HG02885 (cell line): ENCODE measurements around the gene TNNI3K.

Experiments
- ATAC-seq: cut with Tn5 transposase; IDR thresholded peaks from one replicate; pipeline ENCODE4 v1.9.1; 2021; ENCODE audit warnings: mild to moderate bottlenecking; ENCODE audit not compliant: unreplicated experiment, poor library complexity

The TNNI3K gene

DNA sequence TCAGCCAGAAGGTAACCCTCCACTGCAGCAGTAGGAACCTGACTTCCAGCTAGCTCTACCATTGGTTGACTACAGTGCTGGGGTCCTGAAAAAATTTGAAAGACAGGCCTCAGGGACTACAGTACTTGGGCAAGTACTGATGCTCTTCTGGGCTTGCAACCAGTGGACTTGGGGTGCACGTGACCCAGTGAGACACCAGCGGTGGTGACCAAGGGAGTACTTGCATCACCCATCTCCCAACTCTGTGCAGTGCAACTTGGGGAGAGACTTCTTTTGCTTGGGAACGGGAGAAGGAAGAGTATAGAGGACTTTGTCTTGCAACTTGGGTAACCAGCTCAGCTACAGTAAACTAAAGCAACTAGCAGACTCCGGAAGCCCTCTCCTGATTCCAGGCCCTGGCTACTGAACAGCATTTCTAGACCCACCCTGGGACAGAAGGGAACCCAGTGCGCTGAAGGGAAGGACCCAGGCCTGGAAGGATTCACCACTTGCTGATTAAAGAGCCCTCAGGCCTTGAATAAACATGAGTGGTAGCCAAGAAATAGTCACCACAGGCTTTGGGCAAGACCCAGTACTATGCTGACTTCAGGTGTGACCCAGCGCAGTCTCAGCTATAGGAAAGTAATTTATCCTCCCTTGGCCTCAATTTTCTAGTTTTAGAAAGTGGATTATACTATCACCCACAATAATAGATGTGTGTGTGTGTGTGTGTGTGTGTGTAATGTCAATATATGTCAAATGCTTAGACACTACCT, 45.6 kb downstream of the TNNI3K start:
- no peak for ATAC-seq

DNA sequence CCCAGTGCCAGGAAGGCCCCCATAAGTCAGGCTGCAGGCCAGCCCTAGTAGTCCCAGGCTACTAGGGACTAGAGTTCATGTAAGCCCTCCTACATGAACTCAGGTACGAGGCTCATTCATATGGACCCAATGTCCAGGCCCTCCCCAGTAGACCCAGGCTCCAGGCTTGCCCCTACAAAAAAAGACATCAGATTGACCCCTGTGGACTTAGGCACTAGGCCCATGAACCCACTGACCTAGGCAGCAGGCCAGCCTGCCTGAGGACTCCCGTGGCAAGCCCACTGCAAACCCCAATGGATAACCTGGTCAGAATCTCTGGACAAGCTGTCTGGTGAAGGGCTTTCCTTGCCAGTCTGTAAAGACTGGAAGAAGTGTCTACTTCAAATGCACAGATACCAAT, 51.2 kb downstream of the TNNI3K start:
- no peak for ATAC-seq

DNA sequence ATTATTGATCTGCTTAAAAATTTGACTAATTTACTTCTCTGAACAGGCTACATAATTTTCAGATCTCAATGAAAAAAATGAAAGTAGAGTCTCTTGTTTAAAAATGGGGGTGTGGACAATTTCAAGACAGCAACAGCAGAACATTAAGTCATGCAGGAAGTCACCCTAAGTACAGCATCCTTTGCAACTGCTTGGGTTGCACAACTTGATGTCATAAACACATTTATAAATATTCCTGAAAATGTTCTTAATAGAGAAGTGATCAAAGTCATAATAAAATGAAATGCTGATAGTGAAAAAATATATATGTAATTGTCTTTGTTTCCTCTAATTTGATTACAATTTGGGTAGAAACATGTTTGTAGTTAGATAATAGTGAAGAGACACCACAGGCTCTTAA, 79.3 kb downstream of the TNNI3K start:
- no peak for ATAC-seq

DNA sequence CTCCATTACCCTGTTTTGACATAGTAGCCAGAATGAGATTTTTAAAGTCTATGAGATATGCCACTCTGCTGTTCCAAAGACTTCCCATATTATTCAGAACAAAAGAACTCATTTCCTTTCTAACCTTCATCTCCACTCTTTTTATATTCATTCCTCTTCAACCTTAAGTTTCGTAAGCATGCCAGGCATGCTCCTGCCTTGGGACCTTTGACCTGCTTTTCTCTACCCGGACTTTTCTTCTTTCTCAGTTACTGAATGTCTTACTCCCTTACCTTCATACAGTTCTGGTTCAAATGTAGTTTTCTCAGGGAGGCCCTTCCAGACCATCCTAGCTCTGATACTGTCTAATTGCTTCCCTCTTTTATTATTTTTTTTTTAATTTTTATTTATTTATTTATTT, 81.1 kb downstream of the TNNI3K start:
- ATAC-seq, result no peak

DNA sequence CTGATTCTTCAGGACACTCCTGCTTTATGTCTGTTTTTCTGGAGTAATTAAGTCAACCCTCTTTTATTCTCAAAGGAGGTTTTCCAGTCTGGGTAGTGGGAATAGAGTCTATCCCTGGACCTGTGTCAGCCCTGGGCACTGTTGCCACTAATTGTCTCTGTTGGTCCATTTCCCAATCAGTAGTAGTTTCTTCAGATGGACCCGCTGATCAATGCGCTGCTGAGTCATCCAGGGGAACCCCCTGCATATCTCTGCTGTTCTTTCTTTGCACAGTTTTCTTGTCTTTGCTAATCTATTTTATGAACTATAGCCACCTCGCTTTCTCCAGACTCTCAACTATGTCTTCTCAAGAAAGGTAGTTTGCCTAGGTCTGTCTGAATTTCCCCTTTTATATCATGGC, 82.5 kb downstream of the TNNI3K start:
- peak; percentile 60 for ATAC-seq

DNA sequence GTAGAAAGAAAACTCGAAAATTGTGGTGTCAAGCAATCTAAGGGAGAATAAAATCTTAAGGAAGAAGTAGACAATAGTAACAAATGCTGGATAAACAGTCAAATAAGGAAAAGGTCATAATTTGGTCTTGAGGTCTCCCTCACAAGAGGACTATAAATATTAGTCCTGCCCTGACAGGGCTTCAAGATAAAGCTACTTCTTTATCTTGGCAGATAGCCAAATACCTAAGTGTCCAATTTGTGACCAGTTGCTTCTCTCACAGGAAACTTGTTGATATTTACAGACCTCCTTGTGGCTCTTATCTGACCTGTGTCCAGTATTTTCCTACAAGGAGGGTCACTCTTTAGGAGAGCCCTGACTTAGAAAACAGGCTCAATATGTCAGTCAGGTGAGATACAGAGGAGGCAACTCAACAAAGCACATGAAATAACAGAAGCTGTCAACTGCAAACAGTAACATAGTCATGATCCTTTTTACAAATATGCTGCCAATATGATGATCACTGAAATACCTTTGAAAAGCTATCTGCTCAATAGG, 88.8 kb downstream of the TNNI3K start:
- ATAC-seq, result no peak

DNA sequence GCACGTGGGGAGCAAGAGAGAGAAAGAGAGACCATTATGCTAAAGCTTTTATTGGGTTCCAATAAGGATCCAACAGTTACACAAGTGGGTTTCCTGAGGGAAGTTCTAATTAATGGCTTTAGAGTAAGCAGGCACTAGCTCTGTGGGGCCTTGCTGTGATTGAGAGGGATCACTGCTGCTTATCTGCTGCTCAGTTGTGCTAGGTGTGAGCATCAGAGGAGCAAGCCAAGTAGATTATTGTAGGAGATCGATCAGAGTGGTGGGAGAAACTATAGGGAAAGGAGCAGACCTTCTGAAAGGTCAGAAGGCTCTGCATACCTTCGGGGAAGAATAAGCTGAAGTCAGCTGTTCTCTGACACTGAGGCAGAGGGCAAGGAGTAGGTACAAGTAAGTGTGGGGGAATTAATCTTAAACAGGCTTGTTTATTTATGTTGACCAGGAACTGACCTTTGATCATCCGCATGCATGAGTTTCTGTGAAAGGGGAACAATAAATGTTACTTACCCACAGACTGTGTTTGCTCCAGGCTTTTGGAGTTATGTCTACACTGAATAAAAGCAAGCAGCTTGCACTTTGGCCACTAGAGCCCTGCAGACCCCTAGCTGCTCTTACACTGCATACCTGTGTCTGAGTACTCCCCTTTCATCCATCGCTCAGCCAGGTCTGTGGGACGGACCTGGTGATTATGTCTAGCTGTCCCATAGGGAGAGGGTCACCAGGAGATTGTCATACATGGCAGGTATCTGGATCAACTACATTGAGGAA, 89.7 kb downstream of the TNNI3K start:
- no peak for ATAC-seq

DNA sequence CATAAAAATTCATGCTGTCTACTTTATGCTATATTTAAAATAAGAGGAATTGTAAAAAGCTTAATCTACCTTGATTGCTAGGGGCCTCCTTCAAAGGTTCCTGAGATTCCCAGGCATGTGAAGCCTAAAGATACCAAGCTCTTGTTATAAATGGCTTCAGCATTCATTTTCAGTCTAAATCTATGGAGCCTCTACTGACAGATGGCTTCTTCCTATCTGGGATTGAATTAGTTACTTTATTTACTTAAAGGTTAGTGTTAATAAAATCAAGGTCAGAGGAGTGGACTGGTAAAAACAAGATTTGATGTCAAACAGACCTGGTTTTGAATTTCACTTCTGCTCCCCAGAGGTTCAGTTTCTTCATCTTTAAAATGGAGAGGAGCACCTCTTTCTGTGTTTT, 93.7 kb downstream of the TNNI3K start:
- no peak for ATAC-seq

DNA sequence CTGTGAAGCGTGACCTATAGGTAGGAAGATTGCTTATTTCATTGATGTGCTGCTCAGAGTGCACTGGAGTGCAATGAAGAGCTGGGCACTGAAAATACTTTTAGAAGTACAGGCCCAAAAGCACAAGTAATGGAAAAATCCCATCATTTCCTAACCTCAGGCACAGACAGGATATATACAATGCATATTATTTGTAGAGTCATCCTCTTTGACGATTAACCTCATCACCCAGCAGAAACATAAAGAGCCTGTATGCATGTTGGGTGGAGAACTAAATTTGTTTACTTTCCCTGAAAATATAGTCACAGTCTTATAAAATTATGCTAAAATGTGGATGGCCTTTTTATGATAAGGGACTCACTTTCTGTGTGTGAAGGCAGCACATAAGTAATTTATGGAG, 98.1 kb downstream of the TNNI3K start:
- no peak for ATAC-seq

DNA sequence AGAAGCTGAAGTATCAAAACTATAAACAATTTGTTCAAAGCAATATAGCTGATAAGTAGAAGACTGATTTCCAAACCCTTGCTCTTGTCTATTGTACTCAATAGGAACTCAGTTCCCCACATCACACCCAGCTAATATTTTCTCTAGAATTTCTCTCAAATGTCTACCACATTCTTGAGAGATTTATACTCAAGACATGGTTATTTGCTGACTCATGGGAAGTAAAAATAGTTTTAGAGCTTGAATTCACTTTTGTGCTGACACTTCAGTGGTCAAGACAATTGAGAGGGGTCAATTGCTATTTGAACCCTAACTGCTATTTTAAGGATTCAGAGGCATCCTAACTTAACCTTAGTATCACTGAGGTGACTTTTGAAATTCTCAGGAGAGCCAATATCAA, 99.0 kb downstream of the TNNI3K start:
- no peak for ATAC-seq

DNA sequence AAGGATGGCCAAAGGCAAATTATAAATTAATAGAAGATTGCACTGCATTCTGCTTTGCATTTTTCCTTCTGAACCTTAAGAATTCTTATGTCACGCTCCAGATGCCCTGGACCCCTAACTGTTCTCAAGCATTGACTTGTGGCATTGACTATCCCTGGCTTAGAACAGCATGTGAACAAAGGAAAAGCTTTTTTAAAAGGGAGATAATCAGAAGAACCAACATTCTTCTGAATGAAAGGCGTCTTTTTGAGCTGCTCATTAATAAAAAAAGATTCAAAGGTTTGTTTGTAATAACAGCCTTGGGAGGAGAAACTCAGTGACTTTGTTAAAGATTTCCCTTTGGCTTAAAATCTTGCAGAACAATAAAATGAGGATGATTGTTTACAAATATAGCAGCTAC, 105.5 kb downstream of the TNNI3K start:
- ATAC-seq, result no peak

DNA sequence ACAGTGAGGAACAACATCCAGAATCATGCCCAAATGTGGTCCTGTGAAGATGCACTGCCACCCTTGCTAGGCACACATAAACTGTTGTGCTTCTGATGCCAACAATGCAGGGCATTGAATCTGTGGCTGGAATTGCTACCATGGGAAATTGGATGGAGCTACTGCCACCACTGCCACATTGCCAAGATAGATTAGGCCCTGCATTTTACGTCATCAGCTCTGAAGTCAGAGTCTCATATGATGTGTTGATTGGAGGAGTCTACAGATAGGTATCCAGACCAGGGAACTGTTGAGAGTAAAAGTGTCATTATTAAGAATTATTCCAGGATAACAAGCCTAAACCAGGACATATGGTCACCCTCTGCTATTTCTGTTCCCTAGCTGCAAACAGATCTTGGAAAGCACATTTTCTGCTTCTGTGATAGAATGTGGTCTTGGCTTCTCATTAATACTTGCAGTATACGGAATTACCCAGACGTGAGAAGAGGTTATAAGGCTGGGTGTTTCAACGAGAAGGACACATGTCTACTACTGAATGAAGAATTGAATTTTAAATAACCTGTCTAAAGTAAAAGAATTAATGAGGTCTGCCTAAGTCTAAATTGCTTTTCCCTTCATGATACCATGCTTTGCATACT, 106.6 kb downstream of the TNNI3K start:
- no peak for ATAC-seq

DNA sequence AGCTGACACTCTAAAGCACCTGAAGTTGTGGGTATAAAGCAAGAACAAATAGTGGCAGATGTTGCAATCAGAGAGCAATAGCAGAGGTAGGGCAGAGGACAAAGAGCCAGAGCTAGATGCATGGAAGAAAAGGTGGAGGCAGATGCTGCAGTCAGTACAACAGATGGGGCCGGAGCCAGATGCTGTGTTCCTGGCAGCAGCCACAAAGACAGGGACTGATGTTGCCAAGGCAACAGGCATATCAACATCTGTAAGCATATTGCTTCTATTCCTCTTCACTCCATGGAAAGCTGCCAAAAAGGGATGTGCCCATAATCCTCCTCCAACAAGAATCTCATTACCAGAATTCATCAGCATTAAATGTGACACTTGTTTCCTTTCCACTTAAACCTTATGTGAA, 108.0 kb downstream of the TNNI3K start:
- ATAC-seq, result no peak

DNA sequence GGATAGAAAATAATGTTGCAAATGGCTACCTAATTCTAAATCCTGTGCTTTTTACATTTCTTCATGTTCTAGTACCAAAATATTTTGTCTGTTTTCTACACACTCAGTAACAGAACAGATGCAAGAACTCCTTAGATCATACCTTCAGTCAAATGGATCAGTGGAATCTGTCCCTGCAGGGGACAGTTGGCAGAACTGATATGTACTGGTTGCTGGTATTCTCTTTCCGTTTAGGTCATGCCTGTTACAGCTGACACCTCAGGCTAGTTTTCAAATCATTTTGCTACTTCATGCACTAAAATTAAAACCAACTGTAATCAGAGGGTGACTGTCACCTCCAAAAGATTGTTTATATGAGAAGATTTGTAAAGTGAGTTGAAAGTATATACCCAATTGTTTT, 109.2 kb downstream of the TNNI3K start:
- no peak for ATAC-seq

DNA sequence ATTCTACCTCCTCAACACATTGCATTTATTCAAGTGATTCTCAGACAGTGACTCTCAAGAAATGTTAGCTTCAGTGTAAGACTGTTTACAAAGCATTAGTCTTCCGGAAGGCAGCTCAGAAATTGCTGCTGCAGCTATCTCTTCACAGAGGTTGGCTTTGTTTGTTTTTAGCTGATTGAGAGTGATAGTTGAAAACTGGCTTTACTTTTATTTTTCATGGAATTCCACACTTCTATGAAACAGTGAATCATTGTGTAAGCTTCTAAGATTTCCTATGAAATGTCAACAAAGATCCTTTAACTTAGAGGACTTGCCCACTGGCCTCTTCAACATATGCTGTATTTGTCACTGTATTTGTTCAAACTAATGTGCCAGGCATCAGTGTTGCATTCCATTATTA, 121.3 kb downstream of the TNNI3K start:
- ATAC-seq, result no peak

DNA sequence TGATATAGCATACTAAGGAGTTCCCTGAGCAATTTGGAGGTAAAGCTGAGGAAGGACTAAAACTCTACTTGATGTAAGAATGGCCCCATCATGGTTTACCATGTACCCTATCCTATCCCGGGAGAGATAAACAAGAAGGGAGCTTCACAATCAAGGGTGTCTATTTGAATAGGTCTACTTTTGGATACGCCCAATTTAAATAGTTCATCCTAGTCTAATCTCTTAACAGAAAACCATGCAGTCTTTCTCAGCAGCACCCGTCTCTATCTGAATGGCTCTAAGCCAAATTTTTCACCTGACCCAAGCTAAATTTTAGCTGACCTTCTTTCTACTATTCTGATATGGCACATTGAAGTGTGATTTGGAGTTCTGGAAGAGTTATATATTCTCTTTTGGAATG, 122.0 kb downstream of the TNNI3K start:
- ATAC-seq, result no peak

DNA sequence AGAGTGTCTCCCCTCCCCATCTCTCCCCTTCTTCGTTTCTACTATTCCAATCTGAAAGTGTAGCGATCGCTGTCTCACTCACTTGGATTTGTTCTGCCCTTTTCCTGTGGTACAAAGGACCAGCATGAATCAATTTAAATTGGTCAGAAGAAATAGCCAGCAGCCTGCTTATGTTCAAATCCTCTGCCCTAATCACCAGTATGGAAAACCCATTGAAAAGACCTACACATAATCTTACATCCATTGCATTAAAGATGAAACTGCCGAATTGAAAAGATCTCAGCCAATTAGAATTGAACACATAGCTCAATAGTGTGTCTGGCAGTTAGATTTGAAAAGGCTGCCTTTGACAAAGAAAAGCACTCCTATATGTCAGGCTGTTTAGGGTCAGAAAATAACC, 122.6 kb downstream of the TNNI3K start:
- ATAC-seq, result no peak

DNA sequence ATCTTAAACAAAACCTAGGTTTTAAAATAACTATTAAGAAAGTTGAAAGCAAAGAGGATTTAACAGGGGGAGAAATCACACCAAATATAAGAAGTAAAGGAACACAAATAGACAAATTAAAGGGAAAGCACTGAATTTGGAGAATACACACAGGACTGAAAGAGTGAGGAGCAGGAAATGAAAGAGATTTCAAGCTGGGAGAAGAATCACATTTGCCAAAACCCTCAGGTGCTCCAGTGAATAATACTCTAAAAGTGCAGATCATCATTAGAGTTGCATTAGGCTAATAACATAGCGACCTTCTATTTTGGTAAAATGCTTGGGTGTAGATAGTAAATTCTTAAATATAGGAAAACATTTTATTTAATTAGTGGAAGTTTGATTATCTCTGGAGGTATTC, 127.5 kb downstream of the TNNI3K start:
- ATAC-seq, result no peak

DNA sequence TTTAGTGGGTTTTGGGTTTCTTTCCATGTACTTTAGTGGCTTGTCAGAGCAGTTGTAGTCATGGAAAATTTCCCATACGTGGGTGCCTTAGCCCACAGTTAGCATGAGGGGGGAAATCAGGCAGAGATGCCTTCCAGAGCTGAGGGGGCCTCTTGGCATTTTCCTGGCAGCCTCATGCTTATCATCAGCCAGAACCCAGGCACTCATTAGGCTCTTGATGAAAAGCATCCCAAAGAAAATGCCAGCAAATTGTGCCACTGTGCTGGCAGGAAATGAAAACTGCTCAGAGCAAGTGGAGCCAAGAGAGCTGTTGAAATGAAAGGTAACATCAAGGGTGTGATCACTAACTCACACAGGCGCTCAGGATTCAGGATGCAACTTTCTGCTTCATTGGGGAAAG, 128.0 kb downstream of the TNNI3K start:
- ATAC-seq, result no peak

DNA sequence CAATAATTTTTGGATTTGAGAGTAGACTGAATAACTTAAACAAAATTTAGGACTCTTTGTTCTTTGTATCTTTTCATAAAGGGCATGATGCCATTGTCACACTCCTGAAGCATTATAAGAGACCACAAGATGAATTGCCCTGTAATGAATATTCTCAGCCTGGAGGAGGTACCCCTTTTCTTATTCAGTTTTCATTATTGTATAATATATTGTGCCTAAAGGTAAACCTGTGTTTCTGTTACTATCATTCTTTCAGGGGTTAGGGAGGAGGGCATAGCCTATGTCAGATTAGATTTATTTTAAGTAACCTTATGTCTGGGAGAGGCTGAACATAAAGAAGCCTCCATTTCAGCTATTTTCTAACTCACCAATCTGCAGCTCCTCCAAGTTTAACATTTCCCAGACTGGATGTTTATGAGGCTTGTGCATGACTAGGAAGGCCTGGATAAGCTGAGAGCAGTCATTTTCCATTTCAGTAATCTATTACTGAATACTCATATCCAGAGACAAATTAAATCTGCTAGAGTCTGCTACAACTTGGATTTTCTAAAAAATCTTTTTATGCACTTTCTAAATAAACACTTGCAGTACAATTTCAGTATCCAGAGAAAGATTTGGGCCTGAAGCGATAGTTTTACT, 132.1 kb downstream of the TNNI3K start:
- ATAC-seq, result no peak

DNA sequence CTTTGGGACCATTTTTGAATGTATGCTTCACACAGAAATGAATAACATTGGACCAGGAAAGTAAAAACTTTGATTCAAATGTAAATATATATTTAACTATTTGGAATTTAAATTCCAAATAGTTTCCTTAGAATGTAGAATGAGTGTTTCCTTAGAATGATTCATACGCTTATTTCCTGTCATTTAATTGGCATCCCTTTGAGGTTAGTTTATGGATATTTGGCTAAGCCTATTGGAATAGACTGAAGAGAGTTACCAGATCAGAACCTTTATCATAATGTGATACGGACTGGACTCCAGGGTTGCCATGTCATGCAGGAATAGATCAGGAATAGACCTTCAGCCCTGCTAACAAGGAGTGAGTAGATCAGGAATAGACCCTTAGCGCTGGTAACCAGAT, 133.1 kb downstream of the TNNI3K start:
- ATAC-seq, result no peak
